SK-N-SH (cell line): ENCODE results near the gene EIF1AD. TPM values are rescaled to one million over a fixed set of nuclear protein-coding genes. Genes with fewer than 3 reads are reported as not detected.

Experiments used
- CTCF ChIA-PET: fragments of 300-600, 350-600 bp; formaldehyde crosslinking; extraction: SDS; loops from one replicate; lab custom pipeline; 2021; lab: Yijun Ruan, JAX
- POLR2A ChIA-PET: fragments of 350-600 bp; sonication (Branson Sonifier 250); formaldehyde crosslinking; extraction: SDS; loops from one replicate; lab custom pipeline; 2020; ENCODE audit warnings: antibody characterized with exemption, inconsistent platforms; lab: Yijun Ruan, JAX
- DNase-seq: peaks from one replicate; pipeline ENCODE4 v3.0.0; 2012
- H2AFZ ChIP-seq: fragments of 200-600 bp; sonication (generic); 2 replicates; pipeline ENCODE4 v1.8.1; 2016; ENCODE audit warnings: antibody characterized with exemption, mild to moderate bottlenecking, low read depth
- H3F3A ChIP-seq: fragments of 200-600 bp; sonication (generic); replicated peaks from 2 replicates; pipeline ENCODE3; 2016; ENCODE audit warnings: antibody characterized with exemption, mild to moderate bottlenecking; ENCODE audit not compliant: insufficient read depth
- H3K27ac ChIP-seq, 2 experiments: fragments of 200-500 bp in 1 of 2; fragments of 200-600 bp in 1 of 2; sonication (Bioruptor generic) in 1 of 2; sonication (generic), shearing (Covaris generic) in 1 of 2; 2 replicates each; pipeline versions ENCODE4 v1.5.1 to v1.6.1; 2014 to 2016; ENCODE audit warnings: low read depth in 2 of 2, inconsistent platforms in 1 of 2, low read length in 1 of 2, mild to moderate bottlenecking in 1 of 2, mixed read lengths in 1 of 2
- H3K27me3 ChIP-seq: fragments of 200-600 bp; sonication (generic), shearing (Covaris generic); 2 replicates; pipeline ENCODE4 v1.6.1; 2016; ENCODE audit warnings: mixed run types; ENCODE audit not compliant: insufficient read depth
- H3K36me3 ChIP-seq, 2 experiments: fragments of 200-500 bp in 1 of 2; fragments of 200-600 bp in 1 of 2; sonication (Bioruptor generic) in 1 of 2; sonication (generic) in 1 of 2; replicated peaks in 1 of 2; 2 replicates each; pipeline versions ENCODE3 to v1.5.1; 2014 to 2016; ENCODE audit warnings: low read length in 1 of 2, mild to moderate bottlenecking in 1 of 2; ENCODE audit not compliant: insufficient read depth in 2 of 2, control insufficient read depth in 1 of 2
- H3K4me1 ChIP-seq, 2 experiments: fragments of 200-500 bp in 1 of 2; fragments of 200-600 bp in 1 of 2; sonication (Bioruptor generic) in 1 of 2; sonication (generic), shearing (Covaris generic) in 1 of 2; 2 replicates each; pipeline versions ENCODE4 v1.5.1 to v1.6.1; 2014 to 2016; ENCODE audit warnings: low read depth in 1 of 2, low read length in 1 of 2, mixed run types in 1 of 2; ENCODE audit not compliant: insufficient read depth in 2 of 2, control insufficient read depth in 1 of 2
- H3K4me2 ChIP-seq: fragments of 200-600 bp; sonication (generic), shearing (Covaris generic); 2 replicates; pipeline ENCODE4 v1.6.1; 2017; ENCODE audit warnings: mixed run types
- H3K4me3 ChIP-seq, 2 experiments: fragments of 200-500 bp in 1 of 2; fragments of 200-600 bp in 1 of 2; sonication (Bioruptor generic) in 1 of 2; sonication (generic), shearing (Covaris generic) in 1 of 2; 2 replicates each; pipeline versions ENCODE4 v1.5.1 to v1.8.1; 2014 to 2016; ENCODE audit warnings: low read depth in 2 of 2, inconsistent platforms in 1 of 2, low read length in 1 of 2, mild to moderate bottlenecking in 1 of 2, mixed read lengths in 1 of 2, moderate library complexity in 1 of 2
- H3K79me2 ChIP-seq: fragments of 200-600 bp; sonication (generic); 2 replicates; pipeline ENCODE4 v1.8.1; 2017; ENCODE audit warnings: mild to moderate bottlenecking; ENCODE audit not compliant: insufficient read depth
- H3K9ac ChIP-seq: fragments of 200-600 bp; sonication (generic); 2 replicates; pipeline ENCODE4 v1.6.1; 2017; ENCODE audit warnings: mixed run types
- H3K9me2 ChIP-seq: fragments of 200-600 bp; sonication (generic); 2 replicates; pipeline ENCODE4 v1.6.1; 2017; ENCODE audit warnings: mixed run types
- H3K9me3 ChIP-seq: fragments of 200-600 bp; sonication (generic); 2 replicates; pipeline ENCODE4 v1.6.1; 2017; ENCODE audit warnings: mixed run types, mild to moderate bottlenecking, moderate library complexity
- H4K20me1 ChIP-seq: fragments of 200-600 bp; sonication (generic); 2 replicates; pipeline ENCODE4 v1.6.1; 2017; ENCODE audit warnings: mild to moderate bottlenecking, mixed run types; ENCODE audit not compliant: insufficient read depth
- CHD2 ChIP-seq: fragments of 150-350 bp; IDR thresholded peaks from 2 replicates; pipeline ENCODE4 v1.6.1; 2018; ENCODE audit warnings: low read length; ENCODE audit not compliant: partially characterized antibody
- ELF1 ChIP-seq: IDR thresholded peaks from 2 replicates; pipeline ENCODE4 v1.4.0; 2012
- FOXM1 ChIP-seq: IDR thresholded peaks from 2 replicates; pipeline ENCODE4 v1.4.0; 2012; ENCODE audit warnings: low read depth, mild to moderate bottlenecking
- GABPA ChIP-seq: IDR thresholded peaks from 2 replicates; pipeline ENCODE4 v1.4.0; 2012; ENCODE audit warnings: low read depth, mild to moderate bottlenecking
- GATA2 ChIP-seq: sonication (generic); formaldehyde crosslinking; IDR thresholded peaks from 2 replicates; pipeline ENCODE4 v1.5.0; 2020; ENCODE audit warnings: mild to moderate bottlenecking, missing genetic modification reagents
- JUND ChIP-seq: IDR thresholded peaks from 2 replicates; pipeline ENCODE4 v1.4.0; 2012
- MXI1 ChIP-seq: IDR thresholded peaks from 2 replicates; pipeline ENCODE4 v1.6.1; 2012; ENCODE audit warnings: mild to moderate bottlenecking, low read depth, low read length, improper control_type of control experiment
- NFIC ChIP-seq: IDR thresholded peaks from 2 replicates; pipeline ENCODE4 v1.4.0; 2012; ENCODE audit warnings: borderline replicate concordance
- NRF1 ChIP-seq: IDR thresholded peaks from 2 replicates; pipeline ENCODE4 v1.6.1; 2012; ENCODE audit warnings: low read depth, mild to moderate bottlenecking, low read length
- RAD21 ChIP-seq: IDR thresholded peaks from 2 replicates; pipeline ENCODE4 v1.6.1; 2012; ENCODE audit warnings: mild to moderate bottlenecking, low read length
- RFX5 ChIP-seq: IDR thresholded peaks from 2 replicates; pipeline ENCODE4 v1.6.1; 2012; ENCODE audit warnings: mild to moderate bottlenecking, improper control_type of control experiment, low read length
- RXRA ChIP-seq: IDR thresholded peaks from 2 replicates; pipeline ENCODE4 v1.4.0; 2012; ENCODE audit warnings: low read depth, mild to moderate bottlenecking, borderline replicate concordance
- SMC3 ChIP-seq: IDR thresholded peaks from 2 replicates; pipeline ENCODE4 v1.6.1; 2012; ENCODE audit warnings: low read depth, low read length, improper control_type of control experiment
- TAF1 ChIP-seq: IDR thresholded peaks from 2 replicates; pipeline ENCODE4 v1.6.1; 2012; ENCODE audit warnings: low read depth, mild to moderate bottlenecking, low read length, moderate library complexity, borderline replicate concordance
- TCF12 ChIP-seq: IDR thresholded peaks from 2 replicates; pipeline ENCODE4 v1.4.0; 2012
- TEAD4 ChIP-seq: IDR thresholded peaks from 2 replicates; pipeline ENCODE4 v1.4.0; 2012; ENCODE audit warnings: mild to moderate bottlenecking, borderline replicate concordance; ENCODE audit not compliant: insufficient read depth
- WGBS: methylation state at CpG from one replicate; pipeline ENCODE4 v1.1.6; 2017; ENCODE audit warnings: low lambda C conversion rate; 5-methylcytosine and 5-hydroxymethylcytosine counted together
- polyA plus RNA-seq, 3 experiments: library from polyadenylated mRNA; depleted of rRNA; stranded (reverse); fragments of >200 nt; gene quantifications; 2 replicates each; pipeline ENCODE4 v1.2.3, GENCODE V29; 2012
- TF ChIP-seq, protein P1 (sequence below): IDR thresholded peaks from 2 replicates; pipeline ENCODE4 v1.4.0; 2012; ENCODE audit warnings: low read depth, borderline replicate concordance

EIF1AD gene
- polyA plus RNA-seq, 1 of the 3 experiments (the other 2 are of a cell fraction), result 28.9 TPM

DNA sequence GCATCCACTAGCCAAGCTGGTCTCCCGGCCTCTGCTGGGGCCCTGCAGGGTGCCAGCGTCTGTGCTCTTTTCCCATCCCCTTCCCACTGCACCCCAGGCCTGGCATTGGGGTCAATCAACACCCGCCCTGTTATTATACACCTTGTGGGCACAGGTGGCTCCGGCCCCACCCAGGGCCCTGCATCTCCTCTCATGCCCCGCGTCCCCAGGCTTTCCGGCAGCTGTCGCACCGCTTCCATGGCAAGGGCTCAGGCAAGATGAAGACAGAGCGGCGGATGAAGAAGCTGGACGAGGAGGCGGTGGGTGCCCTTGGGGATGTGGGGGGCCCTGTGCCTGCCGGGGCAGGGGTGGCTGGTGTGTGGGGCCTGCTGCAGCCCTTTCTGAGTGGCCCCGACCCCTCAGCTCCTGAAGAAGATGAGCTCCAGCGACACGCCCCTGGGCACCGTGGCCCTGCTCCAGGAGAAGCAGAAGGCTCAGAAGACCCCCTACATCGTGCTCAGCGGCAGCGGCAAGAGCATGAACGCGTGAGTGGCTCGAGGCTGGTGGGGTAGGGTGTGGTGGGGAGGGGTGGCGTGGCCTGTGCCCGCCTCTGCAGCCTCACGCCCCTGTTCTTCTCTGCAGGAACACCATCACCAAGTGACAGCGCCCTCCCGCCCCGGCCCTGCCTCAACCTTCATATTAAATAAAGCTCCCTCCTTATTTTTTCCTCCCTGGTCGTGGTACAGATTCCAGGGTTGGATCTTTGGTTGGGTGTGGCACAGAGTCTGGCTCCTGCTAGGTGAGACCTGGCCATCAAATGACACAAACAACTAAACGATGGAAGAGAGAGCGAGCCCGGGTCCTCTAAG lies 23.3 kb downstream of the EIF1AD start:
- no peak overlapping the region for H3K4me2 ChIP-seq
- H3K27me3 ChIP-seq, result no peaks in the 10 kb centered on the region
- no peaks in the 10 kb centered on the region for H3K9me3 ChIP-seq
- H2AFZ ChIP-seq, result no peak overlapping the region
- H3K36me3 ChIP-seq, result peaks cover 6 to 40% of the 10 kb centered on the region in 2 experiments
- no peak overlapping the region for H3K9ac ChIP-seq
- H3K4me1 ChIP-seq, result no peaks in the 10 kb centered on the region
- POLR2A ChIA-PET, result interaction anchor here (1.0 kb wide), 1 partner anchor 29 kb away, joined by 3 read pairs; no protein-coding TSS in a partner anchor
- CTCF ChIA-PET, result interaction anchor here (1.3 to 20.1 kb wide), 4 partner anchors 9 to 129 kb away, joined by 3 to 261 read pairs (median 12); partner anchors contain the start of genes CCDC85B, CTSW and FIBP
- DNase-seq, result peak; percentile 14
- WGBS, result 94% methylated on average over 31 of the region's 34 CpGs
- peaks cover 12% of the 10 kb centered on the region for H3F3A ChIP-seq
- H3K27ac ChIP-seq, result no peak overlapping the region
- no peaks in the 10 kb centered on the region for H3K79me2 ChIP-seq
- H3K9me2 ChIP-seq, result no peaks in the 10 kb centered on the region
- no peak overlapping the region for H3K4me3 ChIP-seq
- no peaks in the 10 kb centered on the region for H4K20me1 ChIP-seq
- TF ChIP-seq NRF1 (no peak), TEAD4 (no peak), CHD2 (no peak), ELF1 (no peak), TAF1 (no peak), MXI1 (no peak), TCF12 (no peak), RXRA (no peak), FOXM1 (no peak), GABPA (no peak), SMC3 (no peak), GATA2 (CRISPR knock-in tag) (no peak), RFX5 (no peak), JUND (no peak), RAD21 (no peak)

DNA sequence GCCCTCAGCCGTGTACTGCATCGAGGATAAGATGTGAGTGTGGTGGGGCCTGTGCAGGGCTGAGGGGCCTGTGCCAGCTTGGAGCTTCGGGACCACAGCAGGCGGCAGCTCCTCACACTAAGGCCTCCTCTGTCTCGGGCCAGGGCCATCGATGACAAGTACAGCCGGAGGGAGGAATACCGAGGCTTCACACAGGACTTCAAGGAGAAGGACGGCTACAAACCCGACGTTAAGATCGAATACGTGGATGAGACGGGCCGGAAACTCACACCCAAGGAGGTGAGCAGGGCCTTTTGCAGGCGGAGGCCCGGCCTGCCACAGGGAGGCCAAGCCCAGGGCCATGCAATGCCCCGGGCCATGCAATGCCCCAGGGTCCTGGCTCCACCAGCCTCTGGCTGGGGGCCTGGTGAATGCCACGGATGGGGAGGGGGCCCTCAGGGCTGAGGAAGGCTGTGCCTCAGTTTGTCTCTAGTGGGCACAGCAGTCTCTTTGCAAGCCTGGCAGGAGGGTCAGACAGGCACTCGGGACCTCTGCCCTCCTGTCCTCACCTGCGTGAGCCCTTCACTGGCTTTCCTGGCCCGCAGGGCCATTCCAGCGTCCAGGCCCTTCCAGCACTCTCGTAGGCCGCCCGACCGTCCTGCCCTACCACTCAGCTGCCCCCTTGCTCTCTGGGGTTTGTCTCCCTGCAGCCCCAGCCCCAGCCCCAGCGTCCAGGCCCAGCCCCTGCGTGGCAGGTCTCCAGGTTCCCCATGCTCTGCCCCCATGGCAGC lies 24.2 kb downstream of the EIF1AD start:
- Histone ChIP-seq H3K27me3 (no peaks in the 10 kb centered on the region), H3K4me3 (no peak overlapping the region), H4K20me1 (no peaks in the 10 kb centered on the region), H3K27ac (no peak overlapping the region), H2AFZ (no peak overlapping the region), H3K9me3 (no peaks in the 10 kb centered on the region), H3K9me2 (no peaks in the 10 kb centered on the region), H3F3A (peaks cover 10% of the 10 kb centered on the region), H3K36me3 (peaks cover 7 to 45% of the 10 kb centered on the region in 2 experiments), H3K4me2 (no peak overlapping the region), H3K4me1 (no peaks in the 10 kb centered on the region), H3K9ac (no peak overlapping the region), H3K79me2 (no peaks in the 10 kb centered on the region)
- TF ChIP-seq, protein P1, sequence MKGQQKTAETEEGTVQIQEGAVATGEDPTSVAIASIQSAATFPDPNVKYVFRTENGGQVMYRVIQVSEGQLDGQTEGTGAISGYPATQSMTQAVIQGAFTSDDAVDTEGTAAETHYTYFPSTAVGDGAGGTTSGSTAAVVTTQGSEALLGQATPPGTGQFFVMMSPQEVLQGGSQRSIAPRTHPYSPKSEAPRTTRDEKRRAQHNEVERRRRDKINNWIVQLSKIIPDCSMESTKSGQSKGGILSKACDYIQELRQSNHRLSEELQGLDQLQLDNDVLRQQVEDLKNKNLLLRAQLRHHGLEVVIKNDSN, result no peak
- no peak for TF ChIP-seq JUND
- no peak for TF ChIP-seq TCF12
- no peak for TF ChIP-seq RFX5
- TF ChIP-seq NFIC, result no peak
- DNase-seq, result peak; percentile 12
- CTCF ChIA-PET, result interaction anchor here (1.2 to 20.1 kb wide), 5 partner anchors 10 to 233 kb away, joined by 3 to 261 read pairs (median 4); partner anchors contain the start of genes CCDC85B, CTSW and FIBP
- POLR2A ChIA-PET, result no interaction called here
- WGBS, result 97% methylated on average over 25 of the region's 29 CpGs
